ENCODE data around the gene SLC1A5. TPM values are rescaled to one million over a fixed set of nuclear protein-coding genes. Genes with fewer than 3 reads are reported as not detected.

SLC1A5 gene
- total RNA-seq, 1 experiment from 2014 or later: 512 TPM

DNA sequence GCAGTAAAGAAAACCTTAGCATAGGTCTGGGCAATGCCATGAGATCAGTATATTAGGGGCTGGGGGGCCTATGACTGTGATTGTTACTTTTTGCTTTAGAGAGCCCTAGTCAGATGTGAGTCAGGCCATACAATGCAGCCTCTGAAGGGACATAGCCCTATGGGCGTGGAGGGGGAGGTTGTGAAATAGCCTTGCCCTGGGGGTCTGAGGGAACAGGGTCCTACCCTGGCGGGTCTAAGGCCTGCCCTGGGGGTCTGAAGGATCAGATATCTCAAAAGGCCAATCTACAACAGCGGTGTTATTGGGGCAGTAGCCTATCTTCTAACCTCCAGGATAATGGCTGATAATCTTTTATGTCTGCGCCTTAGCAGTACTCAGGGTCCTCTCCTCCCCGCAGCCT, 13.8 kb upstream of the SLC1A5 start:
- H3K4me1 Mint-ChIP-seq (ENCODE audit: low read depth, unreplicated experiment): no peaks in the 10 kb centered on the region
- peaks cover 36% of the 10 kb centered on the region for H3K4me1 ChIP-seq
- H3K27me3 Mint-ChIP-seq (ENCODE audit: insufficient read depth, unreplicated experiment): no peaks in the 10 kb centered on the region
- no peaks in the 10 kb centered on the region for H3K36me3 Mint-ChIP-seq (ENCODE audit: insufficient read depth, unreplicated experiment)
- no peaks in the 10 kb centered on the region for H3K36me3 ChIP-seq (ENCODE audit: control insufficient read depth, insufficient read depth, low read length)
- TF ChIP-seq, protein P1, sequence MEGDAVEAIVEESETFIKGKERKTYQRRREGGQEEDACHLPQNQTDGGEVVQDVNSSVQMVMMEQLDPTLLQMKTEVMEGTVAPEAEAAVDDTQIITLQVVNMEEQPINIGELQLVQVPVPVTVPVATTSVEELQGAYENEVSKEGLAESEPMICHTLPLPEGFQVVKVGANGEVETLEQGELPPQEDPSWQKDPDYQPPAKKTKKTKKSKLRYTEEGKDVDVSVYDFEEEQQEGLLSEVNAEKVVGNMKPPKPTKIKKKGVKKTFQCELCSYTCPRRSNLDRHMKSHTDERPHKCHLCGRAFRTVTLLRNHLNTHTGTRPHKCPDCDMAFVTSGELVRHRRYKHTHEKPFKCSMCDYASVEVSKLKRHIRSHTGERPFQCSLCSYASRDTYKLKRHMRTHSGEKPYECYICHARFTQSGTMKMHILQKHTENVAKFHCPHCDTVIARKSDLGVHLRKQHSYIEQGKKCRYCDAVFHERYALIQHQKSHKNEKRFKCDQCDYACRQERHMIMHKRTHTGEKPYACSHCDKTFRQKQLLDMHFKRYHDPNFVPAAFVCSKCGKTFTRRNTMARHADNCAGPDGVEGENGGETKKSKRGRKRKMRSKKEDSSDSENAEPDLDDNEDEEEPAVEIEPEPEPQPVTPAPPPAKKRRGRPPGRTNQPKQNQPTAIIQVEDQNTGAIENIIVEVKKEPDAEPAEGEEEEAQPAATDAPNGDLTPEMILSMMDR (IDR thresholded peaks at IDR 0.05; ENCODE audit: insufficient read depth in 1 of 2, low read depth in 1 of 2, low read length in 1 of 2, severe bottlenecking in 1 of 2, unreplicated experiment in 1 of 2): no peak
- ChIA-PET CTCF (interaction anchor here (0.6 kb wide), 1 partner anchor 38 kb away, joined by 6 read pairs; no protein-coding TSS in a partner anchor), POLR2A (no interaction called here)
- no peaks in the 10 kb centered on the region for H3K9me3 Mint-ChIP-seq (ENCODE audit: unreplicated experiment)
- H3K27me3 ChIP-seq (replicated peaks; ENCODE audit: control insufficient read depth, insufficient read depth, low read length): no peaks in the 10 kb centered on the region
- intact Hi-C loops (cut with micrococcal nuclease; ENCODE audit: unreplicated experiment): no loop called here
- H3K27ac Mint-ChIP-seq (ENCODE audit: unreplicated experiment): peak overlapping the region; percentile 56
- H3K9me3 ChIP-seq: no peaks in the 10 kb centered on the region
- no peak overlapping the region for H3K4me3 ChIP-seq (ENCODE audit: low read depth, low read length)
- no peak for DNase-seq
- H3K4me3 Mint-ChIP-seq (ENCODE audit: unreplicated experiment): no peak overlapping the region
- no TSS peak for BruUV-seq (replicated peaks)

DNA sequence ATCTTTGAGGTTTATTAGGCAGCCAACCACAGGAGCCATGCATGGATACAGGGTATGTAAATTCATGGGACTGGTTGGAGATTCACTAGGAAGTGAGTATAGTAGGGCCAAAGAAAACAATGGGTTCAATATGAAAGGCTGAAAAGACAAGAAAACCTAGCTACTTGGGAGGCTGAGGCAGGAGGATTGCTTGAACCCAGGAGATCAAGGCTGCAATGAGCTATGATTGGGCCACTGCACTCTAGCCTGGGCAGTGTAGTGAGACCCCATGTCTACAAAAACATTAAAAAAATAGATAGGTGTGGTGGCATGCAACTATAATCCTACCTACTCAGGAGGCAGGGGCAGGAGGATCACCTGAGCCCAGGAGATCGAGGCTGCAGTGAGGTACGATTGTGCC, 10.3 kb upstream of the SLC1A5 start:
- Histone ChIP-seq H3K36me3 (ENCODE audit: control insufficient read depth, insufficient read depth, low read length) (no peaks in the 10 kb centered on the region), H3K4me3 (ENCODE audit: low read depth, low read length) (no peak overlapping the region), H3K4me1 (peaks cover 30% of the 10 kb centered on the region), H3K27me3 (replicated peaks; ENCODE audit: control insufficient read depth, insufficient read depth, low read length) (no peaks in the 10 kb centered on the region), H3K9me3 (no peaks in the 10 kb centered on the region)
- ChIA-PET CTCF (no interaction called here), POLR2A (no interaction called here)
- TF ChIP-seq, protein P1 (IDR thresholded peaks at IDR 0.05; ENCODE audit: insufficient read depth in 1 of 2, low read depth in 1 of 2, low read length in 1 of 2, severe bottlenecking in 1 of 2, unreplicated experiment in 1 of 2): no peak
- Mint-ChIP-seq H3K9me3 (ENCODE audit: unreplicated experiment) (no peaks in the 10 kb centered on the region), H3K4me3 (ENCODE audit: unreplicated experiment) (no peak overlapping the region), H3K27me3 (ENCODE audit: insufficient read depth, unreplicated experiment) (no peaks in the 10 kb centered on the region), H3K27ac (ENCODE audit: unreplicated experiment) (no peak overlapping the region), H3K4me1 (ENCODE audit: low read depth, unreplicated experiment) (peaks cover 6% of the 10 kb centered on the region), H3K36me3 (ENCODE audit: insufficient read depth, unreplicated experiment) (no peaks in the 10 kb centered on the region)
- no peak for DNase-seq
- intact Hi-C loops (cut with micrococcal nuclease; ENCODE audit: unreplicated experiment): no loop called here
- no TSS peak for BruUV-seq (replicated peaks)

DNA sequence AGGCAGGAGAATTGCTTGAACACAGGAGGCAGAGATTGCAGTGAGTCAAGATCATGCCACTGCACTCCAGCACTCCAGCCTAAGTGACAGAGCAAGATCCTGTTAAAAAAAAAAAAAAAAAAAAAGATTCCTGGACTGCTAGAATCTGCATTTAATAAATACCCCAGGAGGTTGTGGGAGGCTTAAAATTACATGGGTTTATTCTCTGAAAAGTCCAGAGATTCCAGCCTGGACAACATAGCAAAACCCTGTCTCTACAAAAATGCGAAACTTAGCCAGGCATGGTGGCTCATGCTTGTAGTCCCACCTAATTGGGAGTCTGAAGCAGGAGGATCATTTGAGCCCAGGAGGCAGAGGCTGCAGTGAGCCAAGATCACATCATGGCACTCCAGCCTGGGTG, 9.5 kb upstream of the SLC1A5 start:
- no peaks in the 10 kb centered on the region for H3K36me3 Mint-ChIP-seq (ENCODE audit: insufficient read depth, unreplicated experiment)
- CTCF ChIA-PET: interaction anchor here (0.5 to 0.6 kb wide), 2 partner anchors 43 to 1039 kb away, joined by 3 to 4 read pairs; no protein-coding TSS in a partner anchor
- Histone ChIP-seq H3K36me3 (ENCODE audit: control insufficient read depth, insufficient read depth, low read length) (no peaks in the 10 kb centered on the region), H3K4me1 (peaks cover 23% of the 10 kb centered on the region), H3K27me3 (replicated peaks; ENCODE audit: control insufficient read depth, insufficient read depth, low read length) (no peaks in the 10 kb centered on the region), H3K9me3 (no peaks in the 10 kb centered on the region), H3K4me3 (ENCODE audit: low read depth, low read length) (no peak overlapping the region)
- POLR2A ChIA-PET: no interaction called here
- no peak overlapping the region for H3K4me3 Mint-ChIP-seq (ENCODE audit: unreplicated experiment)
- TF ChIP-seq, protein P1 (IDR thresholded peaks at IDR 0.05; ENCODE audit: insufficient read depth in 1 of 2, low read depth in 1 of 2, low read length in 1 of 2, severe bottlenecking in 1 of 2, unreplicated experiment in 1 of 2): no peak
- no peak overlapping the region for H3K27ac Mint-ChIP-seq (ENCODE audit: unreplicated experiment)
- intact Hi-C loops (cut with micrococcal nuclease; ENCODE audit: unreplicated experiment): no loop called here
- DNase-seq: no peak
- H3K9me3 Mint-ChIP-seq (ENCODE audit: unreplicated experiment): no peaks in the 10 kb centered on the region
- no TSS peak for BruUV-seq (replicated peaks)
- peaks cover 6% of the 10 kb centered on the region for H3K4me1 Mint-ChIP-seq (ENCODE audit: low read depth, unreplicated experiment)
- no peaks in the 10 kb centered on the region for H3K27me3 Mint-ChIP-seq (ENCODE audit: insufficient read depth, unreplicated experiment)

Data from Caco-2 (cell line).